HFFc6 (cell line): Measurements from ENCODE around the gene DLX3. TPM values are rescaled to one million over a fixed set of nuclear protein-coding genes. Genes with fewer than 3 reads are reported as not detected.

Source experiments
- DNase-seq: peaks from one replicate; pipeline ENCODE4 v3.0.0-alpha.2; 2018
- H3K27ac Mint-ChIP-seq: 2 replicates; pipeline ENCODE4 v1.8.0; 2020; ENCODE audit warnings: mild to moderate bottlenecking, mixed read lengths
- H3K27me3 Mint-ChIP-seq: 2 replicates; pipeline ENCODE4 v1.8.0; 2021; ENCODE audit warnings: mild to moderate bottlenecking, moderate library complexity, mixed read lengths; ENCODE audit not compliant: insufficient read depth
- H3K36me3 Mint-ChIP-seq: 2 replicates; pipeline ENCODE4 v1.8.0; 2021; ENCODE audit warnings: low read depth, mixed read lengths
- H3K4me1 Mint-ChIP-seq: 2 replicates; pipeline ENCODE4 v1.8.0; 2020; ENCODE audit warnings: low read depth, mixed read lengths
- H3K4me3 Mint-ChIP-seq: 2 replicates; pipeline ENCODE4 v1.8.0; 2020; ENCODE audit warnings: mild to moderate bottlenecking, moderate library complexity, mixed read lengths
- H3K9me3 Mint-ChIP-seq: 2 replicates; pipeline ENCODE4 v1.8.0; 2020; ENCODE audit warnings: mild to moderate bottlenecking, mixed read lengths
- CTCF ChIP-seq: fragments of 200-600 bp; sonication (generic); IDR thresholded peaks from 2 replicates; pipeline ENCODE4 v1.5.0; 2021; ENCODE audit warnings: antibody characterized with exemption, mild to moderate bottlenecking
- total RNA-seq, 6 experiments: library from RNA; stranded (reverse); fragmentation: NEBNext Ultra II Directional; extraction: Animal tissue kit (Norgen Biotek cat#: 25700); gene quantifications; 2 replicates in 1 of 6; 3 replicates in 5 of 6; pipeline ENCODE4 v1.2.3, GENCODE V29; 2021

The DLX3 gene
- total RNA-seq, 6 experiments from 2014 or later = not detected

- DNase-seq = no peak
- Mint-ChIP-seq H3K4me3 (no peak overlapping the region), H3K36me3 (no peaks in the 10 kb centered on the region), H3K27me3 (peaks cover 53% of the 10 kb centered on the region), H3K4me1 (no peaks in the 10 kb centered on the region; the same call in 1 of the 2 replicates), H3K27ac (no peak overlapping the region), H3K9me3 (no peaks in the 10 kb centered on the region)
- TF ChIP-seq CTCF = no peak
Measured at GRCh38 chr17:49946964-49947584, 48.0 kb downstream of the DLX3 start.

GRCh38 chr17:49946208-49946607 is 48.8 kb downstream of the DLX3 start:
- DNase-seq = no peak
- H3K36me3 Mint-ChIP-seq = no peaks in the 10 kb centered on the region
- no peaks in the 10 kb centered on the region for H3K4me1 Mint-ChIP-seq
- no peak overlapping the region for H3K27ac Mint-ChIP-seq
- no peak for TF ChIP-seq CTCF
- H3K27me3 Mint-ChIP-seq = peaks cover 47% of the 10 kb centered on the region
- no peak overlapping the region for H3K4me3 Mint-ChIP-seq
- H3K9me3 Mint-ChIP-seq = no peaks in the 10 kb centered on the region

- Mint-ChIP-seq H3K9me3 (no peaks in the 10 kb centered on the region), H3K4me3 (no peak overlapping the region), H3K36me3 (no peaks in the 10 kb centered on the region), H3K4me1 (no peaks in the 10 kb centered on the region), H3K27me3 (peaks cover 51% of the 10 kb centered on the region), H3K27ac (no peak overlapping the region)
- DNase-seq = no peak
- no peak for TF ChIP-seq CTCF
Measured at GRCh38 chr17:49944273-49944870, 50.7 kb downstream of the DLX3 start.

- H3K27ac Mint-ChIP-seq = no peak overlapping the region
- peaks cover 53% of the 10 kb centered on the region for H3K27me3 Mint-ChIP-seq
- H3K4me3 Mint-ChIP-seq = no peak overlapping the region
- no peak for DNase-seq
- no peak for TF ChIP-seq CTCF
- H3K4me1 Mint-ChIP-seq = no peaks in the 10 kb centered on the region
- no peaks in the 10 kb centered on the region for H3K9me3 Mint-ChIP-seq
- H3K36me3 Mint-ChIP-seq = no peaks in the 10 kb centered on the region
Measured at GRCh38 chr17:49942947-49943346, 52.1 kb downstream of the DLX3 start.

GRCh38 chr17:49941427-49941826 is 53.6 kb downstream of the DLX3 start:
- no peak for DNase-seq
- Mint-ChIP-seq H3K4me1 (no peaks in the 10 kb centered on the region), H3K4me3 (no peak overlapping the region), H3K36me3 (no peaks in the 10 kb centered on the region), H3K27me3 (peaks cover 60% of the 10 kb centered on the region), H3K9me3 (no peaks in the 10 kb centered on the region), H3K27ac (no peak overlapping the region)
- TF ChIP-seq CTCF = no peak

Other genes starting within 250 kb of the DLX3 start
- 1 to 10 TPM in 1 of 6 experiments, under 1 TPM in 5; 0.23 to 1.1 (median 0.57) TPM for gene FAM117A, start 231.1 kb downstream of the DLX3 start, total RNA-seq
- 10 to 100 TPM; 35.3 to 45.5 (median 36.5) TPM for gene KAT7, start 206.5 kb downstream of the DLX3 start, total RNA-seq
- not detected for gene TAC4, start 147.2 kb downstream of the DLX3 start, total RNA-seq
- gene DLX4, start 26.0 kb downstream of the DLX3 start, total RNA-seq = not detected
- 100 to 1,000 TPM; 272 to 319 (median 288) TPM for gene ITGA3, start 60.9 kb upstream of the DLX3 start, total RNA-seq
- gene PDK2, start 100.1 kb upstream of the DLX3 start, total RNA-seq = 10 to 100 TPM; 26.6 to 35.6 (median 29.6) TPM
- gene SAMD14, start 134.9 kb upstream of the DLX3 start, total RNA-seq = 10 to 100 TPM in 4 of 6 experiments, 1 to 10 TPM in 2; 4.3 to 14.1 (median 11.4) TPM
- 10 to 100 TPM; 66.4 to 78.5 (median 68.7) TPM for gene PPP1R9B, start 155.5 kb upstream of the DLX3 start, total RNA-seq
- gene SGCA, start 170.8 kb upstream of the DLX3 start, total RNA-seq = under 1 TPM; 0.28 to 0.91 (median 0.76) TPM
- gene COL1A1, start 206.4 kb upstream of the DLX3 start, total RNA-seq = 1,000 to 10,000 TPM; 4,948 to 7,804 (median 5,240) TPM